AG04450 (cell line): ENCODE results near the gene ZPR1. TPM values are rescaled to one million over a fixed set of nuclear protein-coding genes. Genes with fewer than 3 reads are reported as not detected.

Source experiments
- CTCF ChIA-PET: fragments of 300-600, 350-600 bp; formaldehyde crosslinking; extraction: SDS; loops from one replicate; lab custom pipeline; 2022; ENCODE audit warnings: antibody characterized with exemption, inconsistent platforms; lab: Charles Lee
- POLR2A ChIA-PET: fragments of 350-600 bp; formaldehyde crosslinking; extraction: SDS; loops from one replicate; lab custom pipeline; 2021; ENCODE audit warnings: antibody characterized with exemption, inconsistent platforms; lab: Yijun Ruan, JAX
- DNase-seq: peaks from one replicate; pipeline ENCODE4 v3.0.0-alpha.2; 2011; ENCODE audit warnings: low read depth, low spot score
- H3K27ac ChIP-seq: one replicate; pipeline ENCODE4 v1.5.1; 2012; ENCODE audit warnings: low read depth, low read length, control low read depth
- H3K27me3 ChIP-seq: one replicate; pipeline ENCODE4 v1.6.0; 2012; ENCODE audit warnings: low read length; ENCODE audit not compliant: control insufficient read depth, insufficient read depth
- H3K4me3 ChIP-seq: 2 replicates; pipeline ENCODE4 v1.5.1; 2011; ENCODE audit warnings: mild to moderate bottlenecking, low read depth, low read length, control low read depth
- H3K9me3 ChIP-seq: 2 replicates; pipeline ENCODE4 v1.5.1; 2012; ENCODE audit warnings: low read length; ENCODE audit not compliant: control insufficient read depth, insufficient read depth
- CTCF ChIP-seq: IDR thresholded peaks from 2 replicates; pipeline ENCODE4 v1.5.1; 2011; ENCODE audit warnings: low read depth, low read length, control low read depth, inconsistent platforms
- polyA plus RNA-seq: library from polyadenylated mRNA; depleted of rRNA; stranded (reverse); fragments of >200 nt; gene quantifications from 2 replicates; pipeline ENCODE4 v1.2.3, GENCODE V29; 2011

ZPR1 gene
- polyA plus RNA-seq, 1 experiment: 57.1 TPM

GRCh38 chr11:116786966-116787365 is 857 bp downstream of the ZPR1 start:
- no peak for DNase-seq
- H3K9me3 ChIP-seq: no peaks in the 10 kb centered on the region
- CTCF ChIA-PET: interaction anchor here (0.5 to 11.0 kb wide), 7 partner anchors 32 to 440 kb away, joined by 3 to 209 read pairs (median 4); no protein-coding TSS in a partner anchor
- no peak for TF ChIP-seq CTCF
- peak overlapping the region; percentile 89 for H3K4me3 ChIP-seq
- POLR2A ChIA-PET: interaction anchor here (0.6 to 3.3 kb wide), 3 partner anchors 14 to 158 kb away, joined by 3 to 11 read pairs (median 8); partner anchors contain the start of gene BUD13
- no peaks in the 10 kb centered on the region for H3K27me3 ChIP-seq
- H3K27ac ChIP-seq: no peak overlapping the region

GRCh38 chr11:116786326-116786725 is 1.5 kb downstream of the ZPR1 start:
- no peak for TF ChIP-seq CTCF
- CTCF ChIA-PET: interaction anchor here (0.8 to 11.0 kb wide), 5 partner anchors 31 to 320 kb away, joined by 3 to 209 read pairs (median 4); no protein-coding TSS in a partner anchor
- H3K4me3 ChIP-seq: no peak overlapping the region; the same call in 1 of the 2 replicates
- no peaks in the 10 kb centered on the region for H3K9me3 ChIP-seq
- POLR2A ChIA-PET: interaction anchor here (0.6 to 3.3 kb wide), 3 partner anchors 13 to 158 kb away, joined by 3 to 11 read pairs (median 8); partner anchors contain the start of gene BUD13
- no peak overlapping the region for H3K27ac ChIP-seq
- no peak for DNase-seq
- no peaks in the 10 kb centered on the region for H3K27me3 ChIP-seq

GRCh38 chr11:116782728-116783127 is 5.1 kb downstream of the ZPR1 start:
- TF ChIP-seq CTCF: no peak
- H3K4me3 ChIP-seq: no peak overlapping the region
- CTCF ChIA-PET: interaction anchor here (0.8 to 1.5 kb wide), 3 partner anchors 9 to 323 kb away, joined by 3 to 10 read pairs (median 5); partner anchors contain the start of gene APOA5
- POLR2A ChIA-PET: no interaction called here
- H3K27ac ChIP-seq: no peak overlapping the region
- no peaks in the 10 kb centered on the region for H3K9me3 ChIP-seq
- H3K27me3 ChIP-seq: no peaks in the 10 kb centered on the region
- no peak for DNase-seq

- DNase-seq: no peak
- Histone ChIP-seq H3K27ac (no peak overlapping the region), H3K9me3 (no peaks in the 10 kb centered on the region), H3K27me3 (no peaks in the 10 kb centered on the region), H3K4me3 (no peak overlapping the region)
- ChIA-PET CTCF (interaction anchor here (2.9 kb wide), 1 partner anchor 13 kb away, joined by 21 read pairs; the partner anchor contains the start of gene APOA5), POLR2A (no interaction called here)
- TF ChIP-seq CTCF: no peak
These were observed 9.3 kb downstream of the ZPR1 start for GRCh38 chr11:116778556-116778955.

GRCh38 chr11:116777056-116777455 is 10.8 kb downstream of the ZPR1 start:
- ChIA-PET POLR2A (no interaction called here), CTCF (no interaction called here)
- TF ChIP-seq CTCF: no peak

More at GRCh38 chr11:116777056-116777455, 10.8 kb downstream of the ZPR1 start:
- H3K9me3 ChIP-seq: no peaks in the 10 kb centered on the region; the same call in 1 of the 2 replicates
- DNase-seq: no peak
- H3K4me3 ChIP-seq: no peak overlapping the region
- H3K27ac ChIP-seq: no peak overlapping the region
- no peaks in the 10 kb centered on the region for H3K27me3 ChIP-seq
